ENCODE results near the gene PHF10.
"Not testable (repeated sequence)": the region's sequence is repeated elsewhere in the genome, so short reads cannot be mapped to it uniquely, and the experiment has no call there.

The PHF10 gene

GRCh38 chr6:169724494-169725124, at the start of gene PHF10:
Gene PHF10 (minus strand): TSS chr6:169724500. CDS start chr6:169723931, 569 bp downstream.
- DNase-seq, result peak; percentile 49

DNA sequence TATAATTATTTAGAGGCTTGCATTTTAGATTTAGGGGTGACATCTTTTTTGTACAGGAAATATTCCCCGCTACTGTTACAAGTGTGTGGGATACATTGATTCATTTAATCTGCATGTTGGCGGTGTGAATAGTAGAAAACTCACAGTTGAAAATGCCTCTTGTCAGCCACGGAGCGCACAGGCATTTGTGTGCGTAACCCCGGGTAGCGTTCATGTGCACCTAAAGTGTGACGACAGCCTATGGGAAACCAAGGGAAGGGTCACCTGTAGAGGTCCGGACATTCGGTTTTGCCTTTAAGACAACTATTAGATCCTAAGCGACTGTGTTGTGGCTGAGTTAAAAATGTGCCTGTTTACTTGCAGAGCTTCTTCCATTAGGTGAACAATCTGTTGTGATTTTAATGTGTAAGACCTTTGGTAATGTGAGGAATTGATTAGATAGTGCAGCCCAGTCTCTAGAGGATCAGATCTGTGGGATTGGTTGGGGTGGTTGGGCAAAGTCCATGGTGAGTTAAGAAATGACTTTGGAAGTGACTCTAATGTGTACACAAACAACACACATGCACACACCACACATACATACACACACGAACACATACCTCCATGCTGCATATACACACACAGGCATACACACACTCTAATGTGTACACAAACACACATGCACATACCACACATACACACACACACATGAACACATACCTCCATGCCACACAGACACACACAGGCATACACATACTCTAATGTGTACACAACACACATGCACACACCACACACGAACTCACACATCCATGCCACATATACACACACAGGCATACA, 42.8 kb upstream of the PHF10 start:
- no peak for DNase-seq

- DNase-seq, result no peak
Observed at GRCh38 chr6:169766232-169766631, 41.9 kb upstream of the PHF10 start.

DNA sequence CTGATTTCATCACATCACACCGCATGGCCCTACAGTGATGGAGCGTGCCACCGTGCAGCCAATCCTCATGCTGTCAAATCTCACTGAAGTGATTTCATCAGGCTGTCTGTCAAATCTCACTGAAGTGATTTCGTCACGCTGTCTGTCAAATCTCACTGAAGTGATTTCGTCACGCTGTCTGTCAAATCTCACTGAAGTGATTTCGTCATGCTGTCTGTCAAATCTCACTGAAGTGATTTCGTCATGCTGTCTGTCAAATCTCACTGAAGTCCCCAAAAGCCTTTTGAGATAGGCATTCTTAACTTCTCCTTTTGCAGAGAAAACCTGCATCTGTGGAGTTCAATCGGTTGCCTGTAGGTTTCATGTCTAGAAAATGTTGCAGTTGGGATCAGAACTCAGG, 41.5 kb upstream of the PHF10 start:
- not testable (repeated sequence) for DNase-seq

- DNase-seq, result no peak
Observed at GRCh38 chr6:169763881-169764280, 39.6 kb upstream of the PHF10 start.

GRCh38 chr6:169763308-169763707, 39.0 kb upstream of the PHF10 start:
- no peak for DNase-seq

DNA sequence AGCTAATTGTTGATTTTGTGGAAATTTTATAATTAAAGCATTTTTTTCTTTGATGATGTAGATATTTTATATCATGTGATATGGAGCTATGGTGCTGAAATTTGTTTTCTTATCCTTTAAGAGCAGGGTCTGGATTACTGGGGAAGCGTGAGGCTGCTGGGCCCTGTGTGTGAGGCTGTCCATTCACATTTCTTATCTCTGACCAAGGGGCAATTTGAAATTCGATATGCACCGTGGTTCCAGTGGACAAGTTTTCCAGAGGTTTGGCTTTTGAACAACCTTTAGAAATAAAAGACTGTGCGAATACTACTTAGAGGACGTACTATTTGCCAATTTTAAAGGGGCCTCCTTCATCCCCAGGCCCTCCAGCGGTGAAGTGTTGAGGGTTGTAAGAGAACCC, 30.9 kb upstream of the PHF10 start:
- DNase-seq, result no peak

- DNase-seq, result peak; percentile 14
Observed at GRCh38 chr6:169752074-169752623, 27.8 kb upstream of the PHF10 start.

GRCh38 chr6:169751242-169752073, 27.2 kb upstream of the PHF10 start, which contains the start of the genes DYNLT2 and ERMARD:
Gene DYNLT2 (minus strand): TSS chr6:169751572. CDS start chr6:169751458, 114 bp downstream.
Gene ERMARD (plus strand): TSS chr6:169751622. CDS start chr6:169751658, 36 bp downstream.
- DNase-seq, result peak; percentile 94

DNA sequence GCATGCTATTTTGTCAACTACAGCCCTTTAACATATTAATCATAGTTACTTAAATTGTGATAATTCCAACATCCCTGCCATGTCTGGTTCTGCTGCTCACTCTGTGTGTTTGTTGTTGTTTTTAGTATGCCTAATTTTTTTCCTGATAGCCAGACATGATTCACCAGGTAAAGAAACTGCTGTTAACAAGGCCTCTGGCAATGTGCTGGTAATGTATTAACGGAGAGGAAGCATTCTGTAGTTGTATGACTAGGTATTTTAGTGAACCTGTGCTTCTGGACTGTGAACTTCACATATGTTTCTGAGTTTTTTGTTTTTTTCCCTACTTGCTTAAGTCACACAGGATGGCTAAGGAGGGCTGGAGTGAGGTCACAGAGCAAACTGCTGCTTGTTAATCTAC, 22.3 kb upstream of the PHF10 start:
- no peak for DNase-seq

DNA sequence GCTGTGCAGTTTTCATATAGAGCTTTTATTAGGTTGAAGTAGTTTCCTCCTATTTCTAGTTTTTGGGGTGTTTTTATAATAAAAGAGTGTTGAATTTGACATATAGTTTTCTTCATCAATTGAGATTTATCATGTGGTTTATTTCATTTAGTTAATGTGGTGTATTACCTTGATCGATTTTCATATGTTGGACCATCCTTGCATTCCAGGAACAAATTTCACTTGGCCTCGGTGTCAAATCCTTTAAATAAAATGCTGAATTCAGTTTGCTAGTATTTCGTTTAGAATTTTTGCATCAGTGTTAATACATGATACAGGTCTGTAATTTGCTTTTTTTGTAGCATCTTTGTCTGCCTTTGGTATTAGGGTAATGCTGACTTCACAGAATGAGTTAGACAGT, 21.1 kb upstream of the PHF10 start:
- no peak for DNase-seq

DNA sequence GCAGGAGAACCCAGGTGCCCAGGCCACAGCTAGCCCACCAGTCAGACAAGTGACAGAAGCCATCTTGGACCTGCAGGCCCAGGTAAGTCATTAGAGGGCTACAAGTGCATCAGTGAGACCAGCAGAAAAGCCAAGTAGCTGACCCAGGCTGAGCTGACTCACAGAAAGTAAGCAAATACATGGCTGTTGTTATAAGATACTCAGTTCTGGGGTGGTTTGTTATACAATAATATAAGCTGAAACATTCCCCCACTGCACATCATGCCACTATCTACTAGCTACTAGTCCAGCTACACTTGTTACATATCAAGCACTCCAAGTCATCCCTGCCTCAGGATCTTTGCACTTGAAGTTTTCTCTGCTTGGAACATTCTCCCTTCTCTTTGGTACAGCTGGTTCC, 17.0 kb upstream of the PHF10 start:
- no peak for DNase-seq

DNA sequence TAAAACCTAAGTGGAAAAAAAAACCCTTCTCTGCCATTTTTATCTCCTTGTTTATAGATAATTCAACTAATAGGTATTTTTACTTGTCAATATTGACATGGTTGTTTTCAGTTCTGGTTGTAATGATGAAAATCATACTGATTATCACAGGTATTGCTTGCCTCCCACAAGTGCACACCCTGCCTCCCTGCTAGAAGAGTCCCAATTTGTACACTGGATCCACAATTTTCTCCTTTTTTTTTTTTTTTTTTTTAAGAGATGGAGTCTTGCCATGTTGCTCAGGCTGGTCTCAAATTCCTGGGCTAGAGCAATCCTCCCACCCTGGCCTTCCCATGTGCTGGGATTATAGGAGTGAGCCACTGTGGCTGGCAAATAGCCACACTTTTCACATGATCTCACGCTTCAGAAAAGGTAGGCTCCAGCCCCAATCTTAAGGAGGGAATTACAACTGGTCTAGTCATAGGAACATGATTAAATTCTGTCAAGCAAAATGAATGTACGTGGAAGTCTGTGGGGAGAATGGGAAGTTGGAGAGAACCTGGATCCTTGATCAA, 14.8 kb upstream of the PHF10 start:
- no peak for DNase-seq

- DNase-seq, result no peak
Observed at GRCh38 chr6:169738204-169738975, 14.1 kb upstream of the PHF10 start.

DNA sequence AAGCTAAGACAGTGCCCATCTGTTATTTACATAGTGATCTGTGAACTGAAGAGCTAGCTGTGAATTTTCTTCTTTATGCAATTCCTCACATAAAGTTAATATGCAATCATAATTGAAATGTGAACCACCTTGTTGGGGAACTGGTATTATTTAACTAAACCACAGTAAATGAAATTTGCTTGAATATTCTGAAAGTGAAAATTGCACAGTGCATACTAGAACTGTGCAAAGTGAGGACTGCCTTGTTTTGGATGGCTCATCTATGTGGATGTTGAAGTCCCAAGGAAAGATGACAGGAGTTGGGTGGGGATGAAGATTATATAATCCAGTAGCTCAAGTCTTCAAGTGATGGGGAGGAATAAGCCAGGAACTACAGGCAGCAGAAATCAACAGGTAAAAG, 5.7 kb upstream of the PHF10 start:
- DNase-seq, result no peak

DNA sequence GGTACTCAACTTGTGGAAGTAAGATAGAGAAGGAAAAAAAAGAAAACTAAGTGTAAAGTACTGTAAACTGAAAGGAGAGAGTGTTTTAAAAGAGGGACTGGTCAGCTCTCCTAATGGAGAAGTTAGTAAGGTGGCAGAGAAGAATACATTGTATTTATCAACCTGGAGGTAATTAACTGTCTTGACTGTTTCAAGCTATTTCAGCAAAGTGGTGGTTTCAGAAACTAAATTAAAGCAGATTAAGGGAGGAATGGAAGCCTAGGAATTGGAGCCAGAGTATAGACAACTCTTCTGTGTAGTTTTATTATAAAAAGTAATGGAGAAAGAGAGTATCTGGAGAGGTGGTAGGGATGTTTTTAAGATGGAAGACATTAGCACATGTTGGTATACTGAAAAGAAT, 2.7 kb upstream of the PHF10 start:
- DNase-seq, result no peak

- DNase-seq, result no peak
Observed at GRCh38 chr6:169726049-169726400, 1.7 kb upstream of the PHF10 start.

DNA sequence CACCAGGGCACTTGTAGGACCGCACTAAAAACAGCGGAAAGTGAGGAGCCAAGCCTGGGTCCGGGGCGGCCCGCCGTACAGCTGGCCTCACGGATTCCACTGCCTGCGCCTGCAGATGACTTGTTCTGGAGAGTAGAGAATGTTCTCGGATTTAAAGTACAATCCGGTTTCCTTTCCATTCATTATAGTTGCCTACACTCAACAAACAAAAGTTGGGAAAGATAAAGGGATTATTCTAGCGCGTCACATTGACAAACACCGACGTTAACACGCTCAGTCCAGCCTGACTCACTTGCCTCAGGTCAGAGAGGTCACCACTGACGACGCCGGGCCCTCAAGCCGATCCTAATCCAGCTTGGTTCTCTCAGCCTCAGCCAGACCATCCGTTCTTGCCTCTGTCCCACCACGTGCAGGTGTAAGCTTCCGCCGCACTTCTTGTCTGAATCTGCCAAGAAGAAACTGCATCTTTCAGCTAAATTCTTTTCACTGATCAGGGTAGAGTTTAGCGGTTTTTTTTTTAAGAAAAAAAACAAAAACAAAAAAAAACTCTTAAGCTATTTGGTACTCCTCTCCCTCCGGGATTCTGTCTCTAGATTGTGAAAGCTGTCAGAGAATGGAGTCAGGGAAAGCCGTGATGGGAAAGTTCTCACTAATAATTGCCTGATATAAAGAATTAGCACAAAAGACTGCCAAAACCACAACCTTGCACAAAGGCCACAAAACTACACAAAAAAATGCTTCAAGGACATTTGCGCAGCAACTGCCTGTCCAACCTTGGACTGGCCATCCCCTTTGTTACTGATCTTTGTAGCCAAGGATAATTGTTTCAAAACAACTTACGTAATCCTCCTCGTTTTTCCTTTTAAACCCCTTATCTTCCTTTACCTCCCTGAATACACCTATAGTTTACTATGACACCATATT, 1.1 kb upstream of the PHF10 start:
- peak; percentile 83 for DNase-seq

DNA sequence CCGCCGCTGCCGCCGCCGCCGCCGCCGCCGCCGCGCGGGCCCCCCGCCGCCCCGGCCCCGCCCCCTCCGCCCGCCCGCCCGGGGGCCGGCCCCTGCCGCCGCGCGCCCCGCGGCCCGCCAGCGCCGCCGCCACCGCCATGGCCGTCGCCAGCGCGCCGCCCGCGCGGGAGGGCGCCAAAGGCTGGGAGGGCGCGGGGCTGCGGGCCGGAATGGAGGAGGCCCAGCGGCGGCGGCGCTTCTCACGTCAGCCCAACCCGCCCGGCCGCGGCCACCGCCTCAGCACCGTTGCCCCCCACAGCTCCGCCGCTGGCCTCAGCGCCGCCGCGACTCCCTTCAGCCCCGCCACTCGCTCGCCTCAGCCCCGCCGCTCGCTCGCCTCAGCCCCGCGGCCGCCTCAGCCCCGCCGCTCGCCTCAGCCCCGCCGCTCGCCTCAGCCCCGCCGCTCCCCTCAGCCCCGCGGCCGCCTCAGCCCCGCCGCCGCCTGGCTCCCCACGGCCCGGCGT, 258 bp downstream of the PHF10 start:
- DNase-seq, result peak; percentile 41

DNA sequence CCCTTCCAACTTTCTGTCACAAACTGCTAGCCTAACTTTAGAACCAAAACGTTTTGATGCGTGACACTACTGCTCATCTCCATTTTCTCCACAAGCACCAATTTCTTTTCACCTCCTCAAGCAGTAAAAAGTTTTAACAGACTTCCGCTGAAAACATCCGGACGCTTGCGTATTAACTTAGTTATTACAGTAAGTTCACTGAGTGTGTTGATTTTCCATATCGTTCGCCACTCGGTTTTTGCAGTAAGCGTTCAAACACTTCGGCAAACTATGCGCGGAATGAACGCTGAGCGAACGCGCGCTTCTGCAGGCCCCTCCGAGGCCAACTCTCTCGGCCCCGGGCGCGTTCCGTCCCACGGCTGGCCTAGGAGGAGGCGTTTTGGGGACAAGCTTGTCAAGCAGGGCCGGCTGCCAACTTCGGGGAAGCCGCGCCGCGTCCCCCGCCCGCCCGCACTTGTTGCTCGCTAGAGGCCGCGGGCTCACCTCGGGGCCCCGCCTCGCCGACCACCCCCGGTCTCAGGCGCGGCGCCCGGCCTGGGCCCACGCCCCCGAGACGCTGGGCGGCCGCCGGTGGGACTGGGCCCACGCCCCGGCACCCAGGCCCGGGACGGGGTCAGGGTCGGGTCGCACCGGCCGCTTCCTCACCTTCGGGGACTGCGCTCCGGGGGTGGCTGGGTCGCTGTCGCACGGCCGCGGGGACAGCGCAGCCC, 945 bp downstream of the PHF10 start:
- DNase-seq, result peak; percentile 73
